ENCODE data around the gene ANTXR2. TPM values are rescaled to one million over a fixed set of nuclear protein-coding genes. Genes with fewer than 3 reads are reported as not detected.

ANTXR2 gene
- total and polyA plus RNA-seq, 5 donors: 13.5 to 51.4 (median 44.7) TPM

DNA sequence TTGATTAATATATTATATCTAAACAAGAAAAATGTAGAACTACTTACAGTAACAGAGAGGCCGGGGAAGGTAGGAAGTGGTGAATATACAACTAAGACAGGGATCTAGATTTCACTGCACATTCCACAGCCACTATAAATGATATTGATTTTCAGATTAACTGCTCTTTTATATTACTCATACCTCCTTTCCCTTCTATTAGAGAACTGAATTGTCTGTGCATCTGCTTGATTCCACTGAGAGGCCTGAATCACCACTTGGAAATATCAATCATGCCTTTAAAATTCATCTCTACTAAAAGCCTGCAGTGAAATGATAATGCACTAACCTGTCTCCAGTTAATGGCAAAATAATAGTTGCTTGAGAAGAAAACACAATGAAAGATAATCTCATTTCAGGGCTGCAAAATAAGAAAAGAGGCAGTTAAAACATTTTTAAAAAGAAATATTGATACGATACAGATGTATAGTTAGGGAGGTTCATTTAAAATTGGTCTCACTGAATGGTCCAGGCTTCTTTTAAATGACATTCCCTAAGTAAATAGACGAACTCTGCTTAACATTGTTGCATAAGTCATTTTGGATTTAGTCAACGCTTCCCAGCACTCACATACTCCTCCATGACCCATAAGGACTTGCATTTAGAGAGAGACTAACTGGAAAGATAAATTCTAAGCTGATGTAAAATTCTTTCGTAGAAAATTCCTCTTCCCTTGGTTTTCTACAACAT is 3.8 kb downstream of the ANTXR2 start:
- DNase-seq (no peak), ATAC-seq (no peak)
- intact Hi-C loops (cut with DNase I): no loop called here
- H3K27ac ChIP-seq (ENCODE audit: low read length): no peak overlapping the region
- H3K4me1 ChIP-seq (ENCODE audit: control insufficient read depth, insufficient read depth, low read length): peaks cover 3% of the 10 kb centered on the region
- no peaks in the 10 kb centered on the region for H3K27me3 ChIP-seq (ENCODE audit: control insufficient read depth, insufficient read depth)
- no peaks in the 10 kb centered on the region for H3K9me3 ChIP-seq (ENCODE audit: control insufficient read depth, low read length)
- WGBS: 72% methylated on average over 5 of the region's 5 CpGs
- no peak overlapping the region for H3K4me3 ChIP-seq (ENCODE audit: low read length)

DNA sequence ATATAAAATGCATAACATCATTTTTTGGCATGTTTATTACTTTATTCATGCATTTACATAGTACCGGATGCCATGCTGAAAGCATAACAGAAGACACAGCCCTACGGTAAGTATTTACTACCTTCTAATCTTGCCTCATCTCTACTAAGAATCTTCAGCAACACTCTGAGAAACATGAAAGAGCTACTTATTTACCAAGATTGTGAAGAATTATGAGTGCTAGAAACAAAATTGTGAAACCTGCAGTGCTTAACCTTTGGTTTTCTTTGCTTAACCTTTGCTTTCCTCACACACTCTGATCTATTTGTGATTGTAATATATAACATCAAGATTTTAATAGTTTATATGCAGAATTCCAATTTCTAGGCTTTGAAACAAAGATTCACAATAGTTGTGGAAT is 7.4 kb downstream of the ANTXR2 start:
- WGBS: 92% methylated on average over 2 of the region's 2 CpGs
- Histone ChIP-seq H3K9me3 (ENCODE audit: control insufficient read depth, low read length) (no peaks in the 10 kb centered on the region), H3K4me1 (ENCODE audit: control insufficient read depth, insufficient read depth, low read length) (peaks cover 3% of the 10 kb centered on the region), H3K4me3 (ENCODE audit: low read length) (no peak overlapping the region), H3K27ac (ENCODE audit: low read length) (no peak overlapping the region), H3K27me3 (ENCODE audit: control insufficient read depth, insufficient read depth) (no peaks in the 10 kb centered on the region)
- DNase-seq: no peak
- ATAC-seq: no peak
- intact Hi-C loops (cut with DNase I): no loop called here

DNA sequence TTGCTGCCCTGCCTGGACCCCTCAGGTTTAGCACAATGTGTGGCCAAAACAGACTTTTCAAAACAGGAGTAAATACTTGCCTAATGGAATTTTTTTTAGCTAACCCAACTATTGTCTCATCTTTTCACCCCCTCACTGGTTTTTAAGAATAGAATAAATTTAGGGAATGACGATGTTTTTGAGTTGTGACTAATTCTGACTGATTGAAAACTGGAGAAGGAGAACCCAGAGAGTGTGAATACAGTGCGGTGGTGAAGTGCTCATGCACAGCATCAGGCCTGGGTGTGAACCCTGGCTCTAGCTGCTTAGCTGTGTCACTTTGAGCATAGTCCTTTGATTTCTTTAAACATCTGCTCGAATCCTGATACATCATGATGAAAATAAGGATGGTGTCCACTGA is 10.5 kb downstream of the ANTXR2 start:
- WGBS: 86% methylated on average over 3 of the region's 3 CpGs
- no peaks in the 10 kb centered on the region for H3K9me3 ChIP-seq (ENCODE audit: control insufficient read depth, low read length)
- no peak overlapping the region for H3K27ac ChIP-seq (ENCODE audit: low read length)
- H3K4me3 ChIP-seq (ENCODE audit: low read length): no peak overlapping the region
- H3K27me3 ChIP-seq (ENCODE audit: control insufficient read depth, insufficient read depth): no peaks in the 10 kb centered on the region
- ATAC-seq (no peak), DNase-seq (no peak)
- peaks cover 3% of the 10 kb centered on the region for H3K4me1 ChIP-seq (ENCODE audit: control insufficient read depth, insufficient read depth, low read length)
- intact Hi-C loops (cut with DNase I): no loop called here

DNA sequence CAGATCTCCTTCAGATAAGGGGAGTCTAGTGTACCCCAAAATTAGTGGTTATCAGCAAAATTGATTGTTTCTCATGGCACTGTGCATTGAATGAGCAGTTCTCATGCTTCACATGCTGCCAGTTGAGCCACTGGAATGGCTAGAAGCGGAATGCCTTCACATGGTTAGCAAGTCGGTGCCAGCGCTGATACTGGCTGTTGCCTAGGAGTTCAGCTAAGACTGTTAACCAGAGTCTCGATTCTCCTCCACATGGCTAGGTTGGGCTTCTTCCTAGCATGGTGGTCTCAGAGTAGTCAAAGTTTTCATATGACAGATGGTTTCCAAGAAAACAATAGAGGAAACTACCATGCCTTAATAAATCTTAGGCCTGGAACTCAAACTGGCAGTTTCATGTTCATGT is 12.2 kb downstream of the ANTXR2 start:
- no peak for ATAC-seq
- Histone ChIP-seq H3K27me3 (ENCODE audit: control insufficient read depth, insufficient read depth) (no peaks in the 10 kb centered on the region), H3K9me3 (ENCODE audit: control insufficient read depth, low read length) (no peaks in the 10 kb centered on the region), H3K4me1 (ENCODE audit: control insufficient read depth, insufficient read depth, low read length) (peaks cover 3% of the 10 kb centered on the region), H3K27ac (ENCODE audit: low read length) (no peak overlapping the region), H3K4me3 (ENCODE audit: low read length) (no peak overlapping the region)
- WGBS: 98% methylated on average over 4 of the region's 4 CpGs
- intact Hi-C loops (cut with DNase I): no loop called here
- no peak for DNase-seq

DNA sequence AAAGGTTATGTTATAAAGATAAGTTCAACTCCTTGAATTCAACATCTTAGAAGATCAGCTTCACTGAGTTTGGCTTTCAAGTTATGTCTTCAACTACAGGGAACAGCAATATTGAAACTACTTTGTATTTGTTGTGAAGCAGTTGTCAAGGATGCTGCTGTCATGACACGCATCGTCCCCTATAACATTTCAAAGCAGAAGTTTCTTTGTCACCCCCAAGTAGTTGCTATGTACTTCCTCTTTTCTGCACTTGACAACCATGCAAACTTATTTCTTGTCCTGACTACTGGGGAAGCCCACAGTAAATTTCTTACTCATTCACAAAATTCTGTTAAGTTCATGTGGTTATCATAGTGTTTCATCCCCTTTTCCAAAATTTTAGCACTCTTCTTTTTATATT is 14.3 kb downstream of the ANTXR2 start:
- DNase-seq (no peak), ATAC-seq (peak; percentile 54 to 58)
- no peaks in the 10 kb centered on the region for H3K27me3 ChIP-seq (ENCODE audit: control insufficient read depth, insufficient read depth)
- intact Hi-C loops (cut with DNase I): no loop called here
- no peak overlapping the region for H3K4me3 ChIP-seq (ENCODE audit: low read length)
- no peaks in the 10 kb centered on the region for H3K9me3 ChIP-seq (ENCODE audit: control insufficient read depth, low read length)
- 59% methylated on average over 2 of the region's 2 CpGs for WGBS
- no peak overlapping the region for H3K27ac ChIP-seq (ENCODE audit: low read length)
- no peaks in the 10 kb centered on the region for H3K4me1 ChIP-seq (ENCODE audit: control insufficient read depth, insufficient read depth, low read length)

DNA sequence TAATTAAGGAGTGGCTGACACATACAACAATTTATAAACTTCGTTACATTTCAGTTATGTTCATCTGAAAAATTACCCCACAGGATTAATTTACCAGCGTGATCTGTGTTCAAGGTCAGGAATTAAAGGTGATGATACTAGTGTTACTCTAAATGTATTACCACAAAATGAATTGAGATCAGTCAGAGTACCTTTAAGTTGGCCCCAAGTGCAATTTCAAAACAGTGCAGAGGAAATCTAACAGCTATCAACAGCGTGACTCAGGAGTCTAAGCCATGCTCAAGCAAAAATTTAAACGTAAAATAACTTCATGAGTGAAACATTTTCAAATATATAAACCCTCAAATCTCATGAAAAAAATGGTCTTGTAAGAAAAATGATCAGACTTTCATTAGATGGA is 18.7 kb downstream of the ANTXR2 start:
- no peaks in the 10 kb centered on the region for H3K9me3 ChIP-seq (ENCODE audit: control insufficient read depth, low read length)
- no peak overlapping the region for H3K4me3 ChIP-seq (ENCODE audit: low read length)
- H3K27me3 ChIP-seq (ENCODE audit: control insufficient read depth, insufficient read depth): no peaks in the 10 kb centered on the region
- peaks cover 2% of the 10 kb centered on the region for H3K4me1 ChIP-seq (ENCODE audit: control insufficient read depth, insufficient read depth, low read length)
- no peak for ATAC-seq
- WGBS: 81% methylated on average over 4 of the region's 4 CpGs
- no peak overlapping the region for H3K27ac ChIP-seq (ENCODE audit: low read length)
- intact Hi-C loops (cut with DNase I): no loop called here
- DNase-seq: no peak

DNA sequence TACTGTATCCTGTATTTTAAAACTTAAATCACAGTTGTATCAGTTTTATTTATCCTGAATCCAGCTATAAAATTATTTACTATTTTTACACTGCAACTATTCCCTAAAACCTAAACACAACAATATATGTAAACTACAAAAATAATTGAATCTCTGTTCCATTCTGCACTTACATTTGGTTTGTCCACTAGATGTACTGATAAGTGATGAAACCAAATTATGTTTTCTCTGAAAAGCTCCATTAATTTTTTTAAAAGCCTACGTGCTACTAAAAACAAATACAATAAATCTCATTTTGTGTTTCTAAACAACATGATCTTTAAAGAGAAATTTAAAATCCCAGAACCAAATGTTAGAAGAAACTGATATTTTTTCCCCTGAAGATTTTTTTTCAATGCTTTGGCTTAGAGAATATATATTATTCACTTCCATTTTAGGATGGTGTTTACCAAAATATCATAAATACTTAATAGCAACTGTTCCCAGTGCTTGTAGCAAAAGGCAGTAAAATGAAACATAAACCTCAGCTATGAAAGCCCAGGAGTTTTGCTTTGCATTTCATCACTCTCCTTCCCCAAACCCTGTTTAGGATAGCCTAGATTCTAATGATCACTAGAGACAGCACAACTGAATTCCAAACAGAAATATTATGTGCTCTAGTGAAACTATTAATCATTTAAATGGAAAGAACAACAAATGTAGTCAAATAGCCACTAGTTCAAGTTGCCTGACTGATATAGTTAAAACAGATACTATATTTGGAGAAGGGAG is 19.7 kb downstream of the ANTXR2 start:
- no peak for DNase-seq
- intact Hi-C loops (cut with DNase I): no loop called here
- Histone ChIP-seq H3K4me1 (ENCODE audit: control insufficient read depth, insufficient read depth, low read length) (peaks cover 2% of the 10 kb centered on the region), H3K27ac (ENCODE audit: low read length) (no peak overlapping the region), H3K9me3 (ENCODE audit: control insufficient read depth, low read length) (no peaks in the 10 kb centered on the region), H3K4me3 (ENCODE audit: low read length) (no peak overlapping the region), H3K27me3 (ENCODE audit: control insufficient read depth, insufficient read depth) (no peaks in the 10 kb centered on the region)
- 80% methylated on average over 1 of the region's 1 CpG for WGBS
- ATAC-seq: no peak

DNA sequence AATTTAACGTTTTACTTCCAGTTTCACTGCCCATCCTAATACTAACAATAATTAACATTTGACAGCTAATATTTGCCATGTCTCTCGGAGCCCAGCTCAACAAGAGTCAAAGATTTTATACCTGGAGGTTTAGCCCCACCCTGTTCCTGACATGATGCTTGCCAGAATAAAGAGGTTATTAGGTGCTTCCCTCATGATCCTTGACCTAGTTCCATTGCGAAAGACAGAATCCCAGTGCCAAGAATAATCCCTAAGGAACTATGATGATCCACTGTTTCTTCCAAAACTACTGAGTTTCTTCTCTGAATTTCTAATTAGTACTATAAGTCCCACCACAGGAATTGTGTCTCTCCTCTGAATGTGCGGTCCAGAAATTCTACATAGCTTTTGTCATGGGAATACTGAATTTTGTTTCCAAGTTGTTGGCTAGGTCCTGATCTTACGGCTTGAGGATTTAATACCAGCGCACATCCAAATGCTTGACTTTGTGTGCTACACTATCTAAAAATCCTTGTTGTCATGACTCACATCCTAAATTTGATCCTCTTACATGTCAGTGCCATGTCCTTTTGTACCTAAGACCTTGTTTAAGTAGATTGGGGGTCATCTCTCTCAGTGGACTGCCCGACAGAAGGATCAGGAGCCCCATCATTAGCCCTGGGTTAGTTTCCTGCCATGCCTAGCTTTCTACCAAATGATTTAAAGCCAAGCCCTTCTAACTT is 23.1 kb downstream of the ANTXR2 start:
- intact Hi-C loops (cut with DNase I): no loop called here
- DNase-seq (no peak), ATAC-seq (no peak)
- H3K4me1 ChIP-seq (ENCODE audit: control insufficient read depth, insufficient read depth, low read length): peaks cover 2% of the 10 kb centered on the region
- WGBS: 84% methylated on average over 7 of the region's 7 CpGs
- no peak overlapping the region for H3K27ac ChIP-seq (ENCODE audit: low read length)
- no peaks in the 10 kb centered on the region for H3K9me3 ChIP-seq (ENCODE audit: control insufficient read depth, low read length)
- no peak overlapping the region for H3K4me3 ChIP-seq (ENCODE audit: low read length)
- H3K27me3 ChIP-seq (ENCODE audit: control insufficient read depth, insufficient read depth): no peaks in the 10 kb centered on the region

DNA sequence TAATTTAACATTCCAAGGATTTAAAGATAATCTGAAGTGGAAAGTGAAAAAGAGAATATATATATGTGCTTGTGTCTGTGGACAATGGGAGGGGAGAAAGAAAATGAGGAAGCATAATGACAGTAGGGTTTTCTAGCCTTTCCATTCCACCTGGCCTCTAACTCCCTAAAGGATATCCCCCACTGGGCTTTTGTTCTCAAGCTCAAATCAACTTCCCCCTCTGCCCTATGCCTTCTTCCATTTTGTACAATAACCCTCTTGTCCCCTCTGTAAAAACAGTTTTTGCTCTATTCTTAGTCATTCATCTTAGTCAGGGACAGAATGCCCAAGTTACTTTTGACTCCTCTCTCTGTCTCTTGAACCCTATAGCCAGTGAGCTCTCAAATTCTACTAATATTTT is 23.6 kb downstream of the ANTXR2 start:
- Histone ChIP-seq H3K4me3 (ENCODE audit: low read length) (no peak overlapping the region), H3K9me3 (ENCODE audit: control insufficient read depth, low read length) (no peaks in the 10 kb centered on the region), H3K4me1 (ENCODE audit: control insufficient read depth, insufficient read depth, low read length) (peaks cover 2% of the 10 kb centered on the region), H3K27ac (ENCODE audit: low read length) (no peak overlapping the region), H3K27me3 (ENCODE audit: control insufficient read depth, insufficient read depth) (no peaks in the 10 kb centered on the region)
- no peak for ATAC-seq
- intact Hi-C loops (cut with DNase I): no loop called here
- no peak for DNase-seq

DNA sequence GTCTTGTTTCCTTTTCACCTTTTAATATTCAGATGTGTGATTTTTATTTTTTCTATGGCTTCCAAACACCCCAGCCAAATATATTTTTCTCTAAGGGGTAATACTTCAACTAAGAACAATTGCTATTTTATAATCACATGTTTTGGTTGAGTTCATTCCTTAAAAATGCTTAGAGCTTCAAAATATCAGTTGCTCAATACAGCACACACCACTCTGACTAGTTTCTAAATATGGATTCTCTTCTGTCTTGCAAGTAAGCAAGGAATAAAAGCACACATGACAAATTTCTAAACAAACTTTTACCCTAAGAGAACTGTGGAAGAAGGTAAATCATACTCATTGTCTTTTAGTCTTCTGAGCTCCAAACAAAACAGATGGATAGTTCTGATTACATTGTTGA is 27.2 kb downstream of the ANTXR2 start:
- ATAC-seq (peak in 1 of 2 donors; percentile 67), DNase-seq (no peak)
- intact Hi-C loops (cut with DNase I): no loop called here
- Histone ChIP-seq H3K27ac (ENCODE audit: low read length) (no peak overlapping the region), H3K9me3 (ENCODE audit: control insufficient read depth, low read length) (no peaks in the 10 kb centered on the region), H3K4me1 (ENCODE audit: control insufficient read depth, insufficient read depth, low read length) (peaks cover under 1% of the 10 kb centered on the region), H3K4me3 (ENCODE audit: low read length) (no peak overlapping the region), H3K27me3 (ENCODE audit: control insufficient read depth, insufficient read depth) (no peaks in the 10 kb centered on the region)

DNA sequence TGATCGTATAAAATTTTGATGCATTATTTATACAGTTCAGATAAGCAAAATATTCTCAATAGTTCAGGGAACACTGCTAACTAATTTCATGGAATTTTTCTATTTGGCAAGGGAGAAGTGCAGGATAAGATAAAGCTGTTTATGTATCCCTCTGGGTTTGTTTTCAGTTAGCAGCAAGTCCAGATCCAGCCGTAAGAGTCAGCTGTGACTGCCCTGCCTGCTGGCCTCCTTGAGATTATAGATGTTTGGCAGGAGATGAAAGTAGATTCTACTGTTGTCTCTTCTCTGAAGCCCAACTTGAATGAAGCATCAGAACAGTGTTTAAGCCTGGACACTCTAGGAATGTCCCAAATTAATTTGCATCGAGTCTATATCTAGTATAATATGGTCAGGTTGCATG is 29.5 kb downstream of the ANTXR2 start:
- ATAC-seq (peak; percentile 82 to 89), DNase-seq (peak in 2 of 3 donors; percentile 32 to 67)
- Histone ChIP-seq H3K27me3 (ENCODE audit: control insufficient read depth, insufficient read depth) (no peaks in the 10 kb centered on the region), H3K27ac (ENCODE audit: low read length) (no peak overlapping the region), H3K4me1 (ENCODE audit: control insufficient read depth, insufficient read depth, low read length) (no peaks in the 10 kb centered on the region), H3K4me3 (ENCODE audit: low read length) (no peak overlapping the region), H3K9me3 (ENCODE audit: control insufficient read depth, low read length) (no peaks in the 10 kb centered on the region)
- intact Hi-C loops (cut with DNase I): no loop called here
- 28% methylated on average over 3 of the region's 3 CpGs for WGBS
